Measurements from ENCODE around the gene HAL. TPM values are rescaled to one million over a fixed set of nuclear protein-coding genes. Genes with fewer than 3 reads are reported as not detected.
"Not testable (repeated sequence)": the region's sequence is repeated elsewhere in the genome, so short reads cannot be mapped to it uniquely, and the experiment has no call there.

Gene HAL
- total RNA-seq, 2 experiments from 2014 or later, result 0.25 TPM

- ATAC-seq (no peak), DNase-seq (no peak)
- CTCF ChIA-PET, result no interaction called here
- H3K9me3 Mint-ChIP-seq, result no peaks in the 10 kb centered on the region
- TF ChIP-seq CTCF (IDR thresholded peaks at IDR 0.05), result no peak
- H3K27me3 Mint-ChIP-seq, result no peaks in the 10 kb centered on the region
- H3K27ac Mint-ChIP-seq, result no peak overlapping the region
- intact Hi-C loops (cut with micrococcal nuclease), result no loop called here
- POLR2A ChIA-PET, result no interaction called here
- H3K36me3 Mint-ChIP-seq (ENCODE audit: low read depth), result no peaks in the 10 kb centered on the region
- H3K4me3 Mint-ChIP-seq, result no peak overlapping the region
- H3K4me1 Mint-ChIP-seq (ENCODE audit: low read depth), result no peaks in the 10 kb centered on the region
Measured at GRCh38 chr12:95976416-95976832, 19.7 kb downstream of the HAL start.

- no peak for TF ChIP-seq CTCF (IDR thresholded peaks at IDR 0.05)
- Mint-ChIP-seq H3K4me3 (no peak overlapping the region), H3K27ac (no peak overlapping the region), H3K27me3 (no peaks in the 10 kb centered on the region), H3K9me3 (no peaks in the 10 kb centered on the region), H3K4me1 (ENCODE audit: low read depth) (no peaks in the 10 kb centered on the region), H3K36me3 (ENCODE audit: low read depth) (no peaks in the 10 kb centered on the region)
- POLR2A ChIA-PET, result no interaction called here
- CTCF ChIA-PET, result no interaction called here
- intact Hi-C loops (cut with micrococcal nuclease), result no loop called here
- no peak for ATAC-seq
- DNase-seq, result no peak
Measured at GRCh38 chr12:95975491-95975890, 20.7 kb downstream of the HAL start.

- H3K27ac Mint-ChIP-seq, result no peak overlapping the region
- DNase-seq (no peak), ATAC-seq (no peak)
- TF ChIP-seq CTCF (IDR thresholded peaks at IDR 0.05), result no peak
- H3K9me3 Mint-ChIP-seq, result no peaks in the 10 kb centered on the region
- no peaks in the 10 kb centered on the region for H3K4me1 Mint-ChIP-seq (ENCODE audit: low read depth)
- H3K27me3 Mint-ChIP-seq, result no peaks in the 10 kb centered on the region
- intact Hi-C loops (cut with micrococcal nuclease), result no loop called here
- ChIA-PET CTCF (no interaction called here), POLR2A (no interaction called here)
- H3K4me3 Mint-ChIP-seq, result no peak overlapping the region
- H3K36me3 Mint-ChIP-seq (ENCODE audit: low read depth), result no peaks in the 10 kb centered on the region
Measured at GRCh38 chr12:95974358-95974757, 21.8 kb downstream of the HAL start.

- Mint-ChIP-seq H3K4me3 (no peak overlapping the region), H3K27ac (no peak overlapping the region), H3K9me3 (no peaks in the 10 kb centered on the region), H3K27me3 (no peaks in the 10 kb centered on the region), H3K36me3 (ENCODE audit: low read depth) (no peaks in the 10 kb centered on the region), H3K4me1 (ENCODE audit: low read depth) (no peaks in the 10 kb centered on the region)
- CTCF ChIA-PET, result interaction anchor here (1.0 kb wide), 1 partner anchor 17 kb away, joined by 3 read pairs; no protein-coding TSS in a partner anchor
- DNase-seq (no peak), ATAC-seq (no peak)
- TF ChIP-seq CTCF (IDR thresholded peaks at IDR 0.05), result no peak
- intact Hi-C loops (cut with micrococcal nuclease), result no loop called here
- POLR2A ChIA-PET, result no interaction called here
Measured at GRCh38 chr12:95972832-95973456, 23.2 kb downstream of the HAL start.

- Mint-ChIP-seq H3K4me1 (ENCODE audit: low read depth) (no peaks in the 10 kb centered on the region), H3K27ac (no peak overlapping the region), H3K36me3 (ENCODE audit: low read depth) (no peaks in the 10 kb centered on the region), H3K27me3 (no peaks in the 10 kb centered on the region), H3K4me3 (no peak overlapping the region), H3K9me3 (no peaks in the 10 kb centered on the region)
- DNase-seq (no peak), ATAC-seq (no peak)
- TF ChIP-seq CTCF (IDR thresholded peaks at IDR 0.05), result no peak
- ChIA-PET POLR2A (no interaction called here), CTCF (no interaction called here)
- intact Hi-C loops (cut with micrococcal nuclease), result no loop called here
Measured at GRCh38 chr12:95970905-95971304, 25.2 kb downstream of the HAL start.

- ATAC-seq; H3K27ac Mint-ChIP-seq; H3K4me3 Mint-ChIP-seq; POLR2A ChIA-PET; H3K9me3 Mint-ChIP-seq; H3K36me3 Mint-ChIP-seq (ENCODE audit: low read depth); H3K4me1 Mint-ChIP-seq (ENCODE audit: low read depth); DNase-seq; CTCF ChIA-PET; intact Hi-C loops (cut with micrococcal nuclease); H3K27me3 Mint-ChIP-seq: not testable (repeated sequence)
Measured at GRCh38 chr12:95969116-95969515, 27.0 kb downstream of the HAL start.

Data from activated CD8-positive, alpha-beta T cell treated with anti-CD3 and anti-CD28 coated beads for 36 hours (primary cell).